Large intestine (tissue), 3 donors: Measurements from ENCODE around the gene TNP1. TPM values are rescaled to one million over a fixed set of nuclear protein-coding genes. Genes with fewer than 3 reads are reported as not detected.

Source experiments
- DNase-seq, 2 donors: peaks; one replicate each; pipeline versions ENCODE4 v3.0.0 to v3.0.0-alpha.2; 2013
- H3K27ac ChIP-seq: one replicate; pipeline ENCODE4 v1.5.1; 2013; ENCODE audit warnings: low read length
- H3K27me3 ChIP-seq: 2 replicates; pipeline ENCODE4 v1.6.1; 2013; ENCODE audit warnings: low read length; ENCODE audit not compliant: control insufficient read depth, insufficient read depth
- H3K36me3 ChIP-seq: 2 replicates; pipeline ENCODE4 v1.6.1; 2013; ENCODE audit warnings: low read length; ENCODE audit not compliant: control insufficient read depth, insufficient read depth
- H3K4me1 ChIP-seq: one replicate; pipeline ENCODE4 v1.6.1; 2013; ENCODE audit warnings: low read length; ENCODE audit not compliant: control insufficient read depth, insufficient read depth
- H3K4me3 ChIP-seq: one replicate; pipeline ENCODE4 v1.5.1; 2013; ENCODE audit warnings: low read length
- H3K9me3 ChIP-seq: one replicate; pipeline ENCODE4 v1.6.1; 2013; ENCODE audit warnings: mild to moderate bottlenecking, low read depth, low read length, moderate library complexity; ENCODE audit not compliant: control insufficient read depth
- WGBS: methylation state at CpG from one replicate; pipeline ENCODE4 v1.1.5; 2013; ENCODE audit warnings: low lambda C conversion rate; ENCODE audit not compliant: insufficient coverage; 5-methylcytosine and 5-hydroxymethylcytosine counted together
- polyA plus RNA-seq: library from polyadenylated mRNA; unstranded; fragments of 120-200 nt; gene quantifications from one replicate; pipeline ENCODE4 v1.2.1, GENCODE V29; 2013

The TNP1 gene
- polyA plus RNA-seq, 1 donor = not detected

- H3K36me3 ChIP-seq = no peaks in the 10 kb centered on the region
- peaks cover 15% of the 10 kb centered on the region for H3K4me1 ChIP-seq
- no peak overlapping the region for H3K27ac ChIP-seq
- DNase-seq = no peak
- no CpG with 5 or more reads among the region's 3 CpGs for WGBS
- no peaks in the 10 kb centered on the region for H3K9me3 ChIP-seq
- H3K27me3 ChIP-seq = no peaks in the 10 kb centered on the region
- no peak overlapping the region for H3K4me3 ChIP-seq
These were observed 17.2 kb upstream of the TNP1 start for GRCh38 chr2:216877085-216877484.

- H3K4me1 ChIP-seq = peaks cover 27% of the 10 kb centered on the region
- H3K4me3 ChIP-seq = no peak overlapping the region
- H3K27me3 ChIP-seq = no peaks in the 10 kb centered on the region
- DNase-seq = peak; percentile 47 to 69
- H3K27ac ChIP-seq = no peak overlapping the region
- no peaks in the 10 kb centered on the region for H3K36me3 ChIP-seq
- no peaks in the 10 kb centered on the region for H3K9me3 ChIP-seq
- no CpG with 5 or more reads among the region's 2 CpGs for WGBS
These were observed 16.0 kb upstream of the TNP1 start for GRCh38 chr2:216875862-216876261.

GRCh38 chr2:216873573-216873972 lies 13.7 kb upstream of the TNP1 start:
- no peaks in the 10 kb centered on the region for H3K27me3 ChIP-seq
- DNase-seq = no peak
- H3K27ac ChIP-seq = peak overlapping the region; percentile 83
- no peaks in the 10 kb centered on the region for H3K36me3 ChIP-seq
- 80% methylated on average over 1 of the region's 1 CpG for WGBS
- no peaks in the 10 kb centered on the region for H3K9me3 ChIP-seq
- no peak overlapping the region for H3K4me3 ChIP-seq
- H3K4me1 ChIP-seq = peaks cover 32% of the 10 kb centered on the region

- 93% methylated on average over 3 of the region's 3 CpGs for WGBS
- Histone ChIP-seq H3K9me3 (no peaks in the 10 kb centered on the region), H3K27me3 (no peaks in the 10 kb centered on the region), H3K4me1 (peaks cover 32% of the 10 kb centered on the region), H3K4me3 (no peak overlapping the region), H3K27ac (peak overlapping the region; percentile 83), H3K36me3 (no peaks in the 10 kb centered on the region)
- DNase-seq = peak; percentile 7 to 32
These were observed 12.8 kb upstream of the TNP1 start for GRCh38 chr2:216872624-216873023.

- Histone ChIP-seq H3K4me3 (no peak overlapping the region), H3K27ac (peak overlapping the region; percentile 83), H3K4me1 (peaks cover 32% of the 10 kb centered on the region), H3K27me3 (no peaks in the 10 kb centered on the region), H3K36me3 (no peaks in the 10 kb centered on the region), H3K9me3 (no peaks in the 10 kb centered on the region)
- no peak for DNase-seq
- WGBS = no CpG with 5 or more reads among the region's 3 CpGs
These were observed 12.2 kb upstream of the TNP1 start for GRCh38 chr2:216872040-216872439.

- H3K36me3 ChIP-seq = no peaks in the 10 kb centered on the region
- no CpG with 5 or more reads among the region's 4 CpGs for WGBS
- peaks cover 32% of the 10 kb centered on the region for H3K4me1 ChIP-seq
- peak overlapping the region; percentile 83 for H3K27ac ChIP-seq
- no peaks in the 10 kb centered on the region for H3K9me3 ChIP-seq
- peak; percentile 84 to 92 for DNase-seq
- no peaks in the 10 kb centered on the region for H3K27me3 ChIP-seq
- H3K4me3 ChIP-seq = no peak overlapping the region
These were observed 11.6 kb upstream of the TNP1 start for GRCh38 chr2:216871333-216871934.

- DNase-seq = no peak
- Histone ChIP-seq H3K27me3 (no peaks in the 10 kb centered on the region), H3K36me3 (no peaks in the 10 kb centered on the region), H3K27ac (peak overlapping the region; percentile 83), H3K4me1 (peaks cover 32% of the 10 kb centered on the region), H3K4me3 (no peak overlapping the region), H3K9me3 (no peaks in the 10 kb centered on the region)
- whole genome bisulfite sequencing = 100% methylated on average over 1 of the region's 3 CpGs
These were observed 10.9 kb upstream of the TNP1 start for GRCh38 chr2:216870508-216871332.

- H3K27ac ChIP-seq = no peak overlapping the region
- H3K27me3 ChIP-seq = no peaks in the 10 kb centered on the region
- H3K9me3 ChIP-seq = no peaks in the 10 kb centered on the region
- no peak overlapping the region for H3K4me3 ChIP-seq
- H3K36me3 ChIP-seq = no peaks in the 10 kb centered on the region
- no peak for DNase-seq
- WGBS = 100% methylated on average over 1 of the region's 3 CpGs
- peaks cover 33% of the 10 kb centered on the region for H3K4me1 ChIP-seq
These were observed 6.7 kb upstream of the TNP1 start for GRCh38 chr2:216866515-216867095.

- no peak overlapping the region for H3K4me3 ChIP-seq
- H3K27ac ChIP-seq = no peak overlapping the region
- H3K9me3 ChIP-seq = no peaks in the 10 kb centered on the region
- no peak for DNase-seq
- H3K4me1 ChIP-seq = peaks cover 25% of the 10 kb centered on the region
- WGBS = no CpG with 5 or more reads among the region's 3 CpGs
- no peaks in the 10 kb centered on the region for H3K27me3 ChIP-seq
- no peaks in the 10 kb centered on the region for H3K36me3 ChIP-seq
These were observed 5.8 kb upstream of the TNP1 start for GRCh38 chr2:216865658-216866057.

- WGBS = 100% methylated on average over 1 of the region's 4 CpGs
- DNase-seq = peak; percentile 81 to 92
- Histone ChIP-seq H3K36me3 (no peaks in the 10 kb centered on the region), H3K27ac (peak overlapping the region; percentile 72), H3K27me3 (no peaks in the 10 kb centered on the region), H3K9me3 (no peaks in the 10 kb centered on the region), H3K4me1 (peaks cover 21% of the 10 kb centered on the region), H3K4me3 (no peak overlapping the region)
These were observed 4.1 kb upstream of the TNP1 start for GRCh38 chr2:216863946-216864345.
